DND-41 (cell line): ENCODE results near the gene EDAR.

Experiments
- ATAC-seq: fragments of 200-7000 bp; cut with Tn5 transposase; 3 replicates; pipeline ENCODE4 v1.9.1; 2021; ENCODE audit warnings: low read depth; ENCODE audit not compliant: insufficient read depth
- DNase-seq: peaks from one replicate; pipeline ENCODE4 v3.0.0-alpha.2; 2020
- H2AFZ ChIP-seq: 2 replicates; pipeline ENCODE4 v1.6.0; 2012; ENCODE audit warnings: low read depth, low read length
- H3K27ac ChIP-seq: 2 replicates; pipeline ENCODE4 v1.5.1; 2012; ENCODE audit warnings: low read length, inconsistent platforms
- H3K27me3 ChIP-seq: fragments of 200-600 bp; sonication (generic); 2 replicates; pipeline ENCODE4 v1.6.0; 2012; ENCODE audit warnings: low read length, mild to moderate bottlenecking, inconsistent platforms; ENCODE audit not compliant: insufficient read depth, poor library complexity
- H3K36me3 ChIP-seq: 2 replicates; pipeline ENCODE4 v1.5.1; 2012; ENCODE audit warnings: low read length, inconsistent platforms; ENCODE audit not compliant: insufficient read depth
- H3K4me1 ChIP-seq: 2 replicates; pipeline ENCODE4 v1.5.1; 2012; ENCODE audit warnings: mild to moderate bottlenecking, low read length; ENCODE audit not compliant: insufficient read depth
- H3K4me2 ChIP-seq: 2 replicates; pipeline ENCODE4 v1.6.0; 2012; ENCODE audit warnings: mild to moderate bottlenecking, moderate library complexity, low read length, inconsistent platforms; ENCODE audit not compliant: insufficient read depth
- H3K4me3 ChIP-seq, 2 experiments: fragments of 200-600 bp in 1 of 2; shearing (Covaris generic) in 1 of 2; 2 replicates each; pipeline ENCODE4 v1.5.1; 2012 to 2016; ENCODE audit warnings: inconsistent platforms in 2 of 2, low read length in 2 of 2, mild to moderate bottlenecking in 2 of 2, low read depth in 1 of 2, moderate library complexity in 1 of 2
- H3K79me2 ChIP-seq: 2 replicates; pipeline ENCODE4 v1.6.0; 2012; ENCODE audit warnings: low read length, inconsistent platforms; ENCODE audit not compliant: insufficient read depth
- H3K9ac ChIP-seq: 2 replicates; pipeline ENCODE4 v1.6.0; 2012; ENCODE audit warnings: low read depth, mild to moderate bottlenecking, inconsistent platforms, low read length, moderate library complexity
- H3K9me3 ChIP-seq: 2 replicates; pipeline ENCODE4 v1.5.1; 2012; ENCODE audit warnings: low read length, moderate library complexity, mild to moderate bottlenecking, inconsistent platforms; ENCODE audit not compliant: insufficient read depth, severe bottlenecking
- H4K20me1 ChIP-seq: 2 replicates; pipeline ENCODE4 v1.6.0; 2012; ENCODE audit warnings: low read length; ENCODE audit not compliant: insufficient read depth
- EZH2 ChIP-seq: IDR thresholded peaks from 3 replicates; pipeline ENCODE4 v1.6.1; 2012; ENCODE audit warnings: borderline replicate concordance, low read depth, mild to moderate bottlenecking, moderate library complexity, low read length, inconsistent platforms; ENCODE audit not compliant: severe bottlenecking
- TF ChIP-seq, protein P1 (sequence below): IDR thresholded peaks from 2 replicates; pipeline ENCODE4 v1.5.1; 2012; ENCODE audit warnings: borderline replicate concordance, low read length, moderate library complexity, mild to moderate bottlenecking; ENCODE audit not compliant: poor library complexity, severe bottlenecking; ENCODE audit errors: extremely low read depth

The EDAR gene

DNA sequence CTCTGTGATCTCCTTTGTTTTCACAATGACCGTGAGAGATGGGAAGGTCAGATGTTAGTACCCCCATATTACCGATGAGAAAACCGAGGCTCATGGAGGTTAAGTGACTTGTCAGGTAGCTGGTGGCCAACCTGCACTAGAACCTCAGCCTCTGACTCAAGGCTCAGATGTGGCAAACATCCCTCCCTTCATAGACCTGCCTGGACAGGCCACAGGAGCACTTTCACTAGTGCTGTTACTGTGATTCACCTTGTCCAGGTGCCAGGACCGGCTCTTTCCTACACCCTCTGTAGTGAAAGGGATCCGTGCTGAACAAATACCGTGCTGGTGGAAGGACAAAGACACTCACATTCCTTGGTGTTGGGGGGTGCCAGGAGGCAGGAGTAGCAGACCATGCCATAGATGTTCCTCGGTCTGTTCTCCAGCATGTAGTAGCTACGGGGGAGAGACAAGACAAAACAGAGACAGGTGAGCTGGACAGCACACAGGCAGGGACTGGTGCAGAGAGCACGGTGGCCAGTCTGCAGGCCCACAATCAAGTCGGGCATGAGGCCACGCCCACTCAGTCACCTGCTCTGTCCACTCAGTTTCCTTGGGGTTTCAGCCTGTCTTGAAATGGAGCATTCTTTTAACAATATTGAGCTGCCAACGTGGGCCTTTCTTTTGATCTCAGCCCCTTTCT is 65.9 kb downstream of the EDAR start:
- Histone ChIP-seq H3K4me3 (no peak overlapping the region), H2AFZ (no peak overlapping the region), H3K9me3 (no peaks in the 10 kb centered on the region), H3K4me1 (no peaks in the 10 kb centered on the region), H3K79me2 (no peaks in the 10 kb centered on the region), H3K27me3 (no peaks in the 10 kb centered on the region), H3K9ac (no peak overlapping the region), H4K20me1 (no peaks in the 10 kb centered on the region), H3K4me2 (no peak overlapping the region), H3K36me3 (no peaks in the 10 kb centered on the region), H3K27ac (no peak overlapping the region)
- DNase-seq (no peak), ATAC-seq (no peak)
- no peak for TF ChIP-seq EZH2
- TF ChIP-seq, protein P1, sequence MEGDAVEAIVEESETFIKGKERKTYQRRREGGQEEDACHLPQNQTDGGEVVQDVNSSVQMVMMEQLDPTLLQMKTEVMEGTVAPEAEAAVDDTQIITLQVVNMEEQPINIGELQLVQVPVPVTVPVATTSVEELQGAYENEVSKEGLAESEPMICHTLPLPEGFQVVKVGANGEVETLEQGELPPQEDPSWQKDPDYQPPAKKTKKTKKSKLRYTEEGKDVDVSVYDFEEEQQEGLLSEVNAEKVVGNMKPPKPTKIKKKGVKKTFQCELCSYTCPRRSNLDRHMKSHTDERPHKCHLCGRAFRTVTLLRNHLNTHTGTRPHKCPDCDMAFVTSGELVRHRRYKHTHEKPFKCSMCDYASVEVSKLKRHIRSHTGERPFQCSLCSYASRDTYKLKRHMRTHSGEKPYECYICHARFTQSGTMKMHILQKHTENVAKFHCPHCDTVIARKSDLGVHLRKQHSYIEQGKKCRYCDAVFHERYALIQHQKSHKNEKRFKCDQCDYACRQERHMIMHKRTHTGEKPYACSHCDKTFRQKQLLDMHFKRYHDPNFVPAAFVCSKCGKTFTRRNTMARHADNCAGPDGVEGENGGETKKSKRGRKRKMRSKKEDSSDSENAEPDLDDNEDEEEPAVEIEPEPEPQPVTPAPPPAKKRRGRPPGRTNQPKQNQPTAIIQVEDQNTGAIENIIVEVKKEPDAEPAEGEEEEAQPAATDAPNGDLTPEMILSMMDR = no peak

DNA sequence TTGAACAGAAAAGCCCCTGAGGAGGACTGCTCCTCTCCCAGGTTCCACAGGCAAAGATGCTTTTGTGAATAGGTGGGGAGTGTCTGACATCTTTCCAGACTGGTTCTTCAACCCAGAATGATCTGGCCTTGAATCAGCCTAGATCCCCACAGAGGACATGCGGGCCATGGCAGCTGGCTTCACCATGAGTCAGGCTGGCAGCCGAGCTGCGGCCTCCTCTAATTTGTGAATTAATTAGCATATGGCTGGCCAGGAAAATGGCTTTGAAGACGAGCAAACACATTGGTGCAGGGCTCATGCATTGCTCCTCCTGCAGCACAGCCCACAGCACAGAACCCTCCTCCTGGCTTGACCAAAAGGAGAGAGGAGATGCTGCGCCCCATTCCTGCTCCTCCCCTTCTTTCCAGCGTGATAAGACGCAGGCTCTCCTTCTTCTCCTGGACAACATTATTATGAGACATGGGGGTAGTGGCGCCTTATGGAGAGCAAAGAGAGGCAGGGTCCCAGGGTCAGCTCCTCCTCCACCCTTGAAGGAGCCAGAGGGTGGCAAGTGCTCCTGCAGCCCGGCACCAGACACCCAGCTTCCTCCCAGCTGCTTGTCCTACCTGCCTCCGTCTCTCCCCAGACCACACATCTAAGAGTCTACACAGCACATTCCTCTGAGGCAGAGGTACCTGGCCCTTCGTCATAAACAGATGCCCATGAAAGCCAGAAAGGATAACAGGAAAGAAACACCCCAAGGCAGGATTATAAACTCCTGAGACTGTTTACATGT is 66.7 kb downstream of the EDAR start:
- Histone ChIP-seq H3K27ac (no peak overlapping the region), H3K27me3 (no peaks in the 10 kb centered on the region), H4K20me1 (no peaks in the 10 kb centered on the region), H3K79me2 (no peaks in the 10 kb centered on the region), H2AFZ (no peak overlapping the region), H3K4me2 (no peak overlapping the region), H3K9me3 (no peaks in the 10 kb centered on the region), H3K4me3 (no peak overlapping the region), H3K4me1 (no peaks in the 10 kb centered on the region), H3K36me3 (no peaks in the 10 kb centered on the region), H3K9ac (no peak overlapping the region)
- TF ChIP-seq, protein P1 = no peak
- TF ChIP-seq EZH2 = no peak
- no peak for ATAC-seq
- DNase-seq = no peak

DNA sequence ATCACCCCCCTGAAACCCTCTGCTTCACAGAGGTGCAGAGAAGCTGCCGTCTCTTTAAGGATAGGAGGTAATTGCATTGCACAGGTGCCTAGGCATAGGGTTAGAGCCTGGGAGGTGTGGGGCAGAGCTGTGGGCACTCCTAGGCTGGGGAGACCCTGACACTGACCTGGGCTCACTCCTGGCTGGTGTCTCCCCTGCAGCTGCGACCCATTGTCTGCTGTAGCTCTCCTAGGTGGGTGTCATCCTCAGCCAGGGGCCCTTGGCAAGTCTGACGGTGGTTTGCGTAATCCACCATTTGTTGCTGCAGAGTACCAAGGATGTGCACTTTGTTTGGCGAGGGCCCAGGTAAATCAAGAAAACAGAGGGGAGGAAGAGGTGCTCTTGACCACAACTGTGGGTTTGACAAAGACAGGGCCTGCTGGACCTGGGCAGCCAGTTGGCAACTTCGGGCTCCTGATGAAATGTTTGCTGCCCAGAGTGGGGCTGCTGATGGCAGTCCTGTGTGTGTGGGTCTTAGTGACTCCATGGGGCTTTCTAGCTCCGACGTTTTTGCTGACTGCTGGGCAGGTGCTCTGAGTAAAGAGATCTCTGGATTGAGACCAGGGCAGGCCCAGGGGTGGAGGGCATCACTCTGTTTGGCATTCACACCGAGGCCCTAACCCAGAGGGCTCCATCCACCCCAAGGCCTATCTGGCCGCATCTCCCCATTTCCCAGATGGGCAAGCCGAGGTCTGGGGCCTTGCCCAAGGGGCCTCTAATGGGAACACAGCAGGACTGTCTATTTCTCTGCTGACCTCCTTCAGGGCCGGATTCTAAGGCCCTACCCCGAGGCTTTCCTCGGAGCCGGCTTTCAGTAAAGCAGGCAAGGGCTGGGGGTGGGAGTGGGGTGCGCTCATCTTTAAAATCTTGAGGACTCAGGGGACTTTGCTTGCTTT is 67.7 kb downstream of the EDAR start:
- no peak overlapping the region for H3K4me3 ChIP-seq
- DNase-seq (no peak), ATAC-seq (no peak)

More for the DNA sequence above, 67.7 kb downstream of the EDAR start:
- Histone ChIP-seq H3K9ac (no peak overlapping the region), H2AFZ (no peak overlapping the region), H3K4me2 (no peak overlapping the region), H3K27ac (no peak overlapping the region), H3K9me3 (no peaks in the 10 kb centered on the region), H3K4me1 (no peaks in the 10 kb centered on the region), H4K20me1 (no peaks in the 10 kb centered on the region), H3K36me3 (no peaks in the 10 kb centered on the region), H3K27me3 (no peaks in the 10 kb centered on the region), H3K79me2 (no peaks in the 10 kb centered on the region)
- no peak for TF ChIP-seq EZH2
- TF ChIP-seq, protein P1 = no peak
